Cardiac muscle cell (in vitro differentiated cells and primary cell): Measurements from ENCODE around the gene RUFY4. TPM values are rescaled to one million over a fixed set of nuclear protein-coding genes. Genes with fewer than 3 reads are reported as not detected.

Experiments
- DNase-seq, 2 donors: peaks; one replicate each; pipeline versions ENCODE4 v3.0.0 to v3.0.0-alpha.2; 2010 to 2017; ENCODE audit warnings: low read depth in 1 of 2, low spot score in 1 of 2
- H3K27ac ChIP-seq: fragments of 200-600 bp; sonication (generic); 2 replicates; pipeline ENCODE4 v1.5.1; 2016
- H3K27me3 ChIP-seq: fragments of 200-600 bp; sonication (generic); 2 replicates; pipeline ENCODE4 v1.6.0; 2016; ENCODE audit warnings: control low read depth
- H3K36me3 ChIP-seq: fragments of 200-600 bp; sonication (generic); 2 replicates; pipeline ENCODE4 v1.5.1; 2016; ENCODE audit warnings: control low read depth
- H3K4me1 ChIP-seq: fragments of 200-600 bp; sonication (generic); 2 replicates; pipeline ENCODE4 v1.8.1; 2017; ENCODE audit warnings: low read depth, mild to moderate bottlenecking, mixed run types
- H3K4me3 ChIP-seq: fragments of 200-600 bp; sonication (generic); 2 replicates; pipeline ENCODE4 v1.5.1; 2016; ENCODE audit warnings: mild to moderate bottlenecking
- H3K9me3 ChIP-seq: fragments of 200-600 bp; sonication (generic); 2 replicates; pipeline ENCODE4 v1.5.1; 2017; ENCODE audit warnings: low read depth, mild to moderate bottlenecking, control low read depth
- CTCF ChIP-seq: IDR thresholded peaks from 2 replicates; pipeline ENCODE4 v1.5.1; 2012; ENCODE audit warnings: low read depth, mild to moderate bottlenecking, low read length
- polyA plus RNA-seq: library from polyadenylated mRNA; unstranded; fragments of >200 nt; fragmentation: Nextera tagmentation; extraction: Ambion mirVana; gene quantifications from 2 replicates; pipeline ENCODE4 v1.2.1, GENCODE V29; 2016
- total RNA-seq: library from RNA; depleted of rRNA; stranded (reverse); fragments of >200 nt; gene quantifications from 2 replicates; pipeline ENCODE4 v1.2.3, GENCODE V29; 2016

The RUFY4 gene
- total and polyA plus RNA-seq, 2 experiments from 2014 or later = not detected

DNA sequence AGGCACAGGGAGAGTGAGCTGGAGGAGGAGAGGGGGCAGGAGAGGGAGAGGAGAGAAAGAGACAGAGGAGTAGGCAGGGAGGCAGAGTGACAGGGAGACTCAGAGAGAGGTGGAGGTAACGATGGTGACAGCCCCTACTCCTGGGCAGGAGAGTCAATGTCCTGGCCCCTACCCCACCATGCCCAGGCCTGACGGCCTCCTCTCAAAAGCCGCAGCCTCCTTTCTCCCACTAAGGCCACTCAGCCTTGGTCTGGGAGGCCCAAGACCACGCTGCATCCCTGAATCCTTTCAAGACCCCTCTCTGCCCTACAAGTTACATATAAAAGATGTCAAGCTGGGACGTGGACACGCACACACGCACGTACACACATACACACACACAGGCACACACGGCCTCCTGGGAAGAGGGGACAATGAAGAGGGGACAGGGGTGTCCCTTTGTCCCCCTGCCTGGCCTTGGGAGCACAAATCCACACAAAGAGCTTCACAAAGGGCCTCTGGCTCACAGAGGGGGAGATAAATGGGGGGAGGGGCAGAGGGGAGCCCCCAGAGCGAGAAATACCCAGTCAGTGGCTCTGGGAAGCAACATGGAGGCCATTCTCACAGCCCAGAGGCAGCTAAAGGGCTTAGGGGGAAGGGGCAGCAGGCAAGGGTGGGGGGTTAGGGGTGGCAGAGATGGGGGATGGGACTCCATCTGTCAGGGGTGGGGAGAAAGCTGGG lies 46.8 kb upstream of the RUFY4 start:
- Histone ChIP-seq H3K36me3 (no peaks in the 10 kb centered on the region), H3K27ac (no peak overlapping the region), H3K9me3 (no peaks in the 10 kb centered on the region), H3K27me3 (no peaks in the 10 kb centered on the region), H3K4me1 (peaks cover 3% of the 10 kb centered on the region), H3K4me3 (no peak overlapping the region)
- no peak for DNase-seq
- no peak for TF ChIP-seq CTCF

DNA sequence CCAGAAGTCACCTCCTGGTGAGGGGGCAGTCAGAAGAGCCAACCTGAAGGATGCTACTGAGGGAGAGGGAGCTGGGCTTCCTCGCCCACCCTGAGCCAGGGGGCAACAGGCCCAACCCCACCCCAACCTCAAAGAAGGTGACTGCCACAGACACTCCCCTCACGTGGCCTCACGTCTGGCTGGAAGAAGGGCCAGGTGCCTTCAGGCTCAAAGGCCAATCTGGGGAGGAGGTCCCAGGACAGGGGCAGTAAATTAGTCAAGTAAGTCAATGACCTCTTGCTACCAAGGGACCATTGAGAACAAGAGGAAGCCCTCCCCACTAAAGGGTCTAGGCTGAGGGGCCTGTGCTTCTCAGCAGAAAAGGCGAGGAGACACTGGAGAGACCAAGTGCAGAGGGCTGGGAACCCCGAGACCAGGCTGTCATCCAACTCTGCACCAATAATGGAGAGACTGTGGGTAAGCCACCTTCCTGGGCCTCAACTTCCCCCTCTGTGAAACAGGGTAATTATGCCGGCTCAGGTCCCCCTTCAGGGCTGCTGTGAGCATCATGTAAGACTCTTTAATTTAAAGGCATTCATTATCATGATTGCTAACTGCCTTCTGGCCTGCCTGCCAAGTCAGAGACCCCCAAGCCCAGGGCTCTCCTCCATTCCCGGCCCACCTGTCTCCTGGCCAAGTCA lies 46.1 kb upstream of the RUFY4 start:
- H3K27ac ChIP-seq = no peak overlapping the region
- H3K4me3 ChIP-seq = no peak overlapping the region
- no peak for TF ChIP-seq CTCF
- peaks cover 3% of the 10 kb centered on the region for H3K4me1 ChIP-seq
- H3K36me3 ChIP-seq = no peaks in the 10 kb centered on the region
- no peaks in the 10 kb centered on the region for H3K27me3 ChIP-seq
- no peaks in the 10 kb centered on the region for H3K9me3 ChIP-seq
- no peak for DNase-seq

GRCh38 chr2:218023636-218024035 lies 45.4 kb upstream of the RUFY4 start:
- Histone ChIP-seq H3K27ac (no peak overlapping the region), H3K4me1 (peaks cover 3% of the 10 kb centered on the region), H3K4me3 (no peak overlapping the region), H3K9me3 (no peaks in the 10 kb centered on the region), H3K27me3 (no peaks in the 10 kb centered on the region), H3K36me3 (no peaks in the 10 kb centered on the region)
- TF ChIP-seq CTCF = no peak
- no peak for DNase-seq

DNA sequence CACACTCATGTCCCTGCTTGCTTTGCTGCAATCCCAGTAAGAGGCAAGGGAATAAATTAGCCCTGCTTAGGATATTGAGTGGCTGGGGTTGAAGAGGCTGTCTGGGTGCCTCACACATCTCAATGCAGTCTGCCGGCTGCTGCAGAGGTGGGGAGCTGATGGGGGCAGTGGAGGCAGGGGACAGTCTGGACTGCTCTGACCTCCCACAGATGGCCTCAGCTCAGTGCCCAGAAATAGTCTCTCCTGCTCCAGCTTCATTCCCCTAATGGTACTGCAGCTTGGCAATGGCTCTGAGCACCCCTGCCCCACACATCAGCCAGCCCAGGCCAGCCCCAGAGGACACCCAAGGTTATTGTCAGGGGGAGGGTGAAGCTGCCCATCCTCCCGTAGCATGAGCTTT lies 44.7 kb upstream of the RUFY4 start:
- H3K4me1 ChIP-seq = peaks cover 3% of the 10 kb centered on the region
- no peak overlapping the region for H3K4me3 ChIP-seq

GRCh38 chr2:218024871-218025270 lies 44.2 kb upstream of the RUFY4 start:
- TF ChIP-seq CTCF = no peak
- Histone ChIP-seq H3K27ac (no peak overlapping the region), H3K9me3 (no peaks in the 10 kb centered on the region), H3K36me3 (no peaks in the 10 kb centered on the region), H3K4me1 (peaks cover 3% of the 10 kb centered on the region), H3K27me3 (no peaks in the 10 kb centered on the region), H3K4me3 (no peak overlapping the region)
- DNase-seq = no peak

More for the DNA sequence above, 44.7 kb upstream of the RUFY4 start:
- no peak for TF ChIP-seq CTCF
- Histone ChIP-seq H3K36me3 (no peaks in the 10 kb centered on the region), H3K27ac (no peak overlapping the region), H3K27me3 (no peaks in the 10 kb centered on the region), H3K9me3 (no peaks in the 10 kb centered on the region)
- no peak for DNase-seq
